Measurements from ENCODE around the gene DCTPP1.

The DCTPP1 gene

GRCh38 chr16:30434852-30435251, 5.0 kb upstream of the DCTPP1 start:
- TF ChIP-seq EZH2phosphoT487 (IDR thresholded peaks at IDR 0.05; ENCODE audit: borderline replicate concordance), result no peak
- TF ChIP-seq, protein P1, sequence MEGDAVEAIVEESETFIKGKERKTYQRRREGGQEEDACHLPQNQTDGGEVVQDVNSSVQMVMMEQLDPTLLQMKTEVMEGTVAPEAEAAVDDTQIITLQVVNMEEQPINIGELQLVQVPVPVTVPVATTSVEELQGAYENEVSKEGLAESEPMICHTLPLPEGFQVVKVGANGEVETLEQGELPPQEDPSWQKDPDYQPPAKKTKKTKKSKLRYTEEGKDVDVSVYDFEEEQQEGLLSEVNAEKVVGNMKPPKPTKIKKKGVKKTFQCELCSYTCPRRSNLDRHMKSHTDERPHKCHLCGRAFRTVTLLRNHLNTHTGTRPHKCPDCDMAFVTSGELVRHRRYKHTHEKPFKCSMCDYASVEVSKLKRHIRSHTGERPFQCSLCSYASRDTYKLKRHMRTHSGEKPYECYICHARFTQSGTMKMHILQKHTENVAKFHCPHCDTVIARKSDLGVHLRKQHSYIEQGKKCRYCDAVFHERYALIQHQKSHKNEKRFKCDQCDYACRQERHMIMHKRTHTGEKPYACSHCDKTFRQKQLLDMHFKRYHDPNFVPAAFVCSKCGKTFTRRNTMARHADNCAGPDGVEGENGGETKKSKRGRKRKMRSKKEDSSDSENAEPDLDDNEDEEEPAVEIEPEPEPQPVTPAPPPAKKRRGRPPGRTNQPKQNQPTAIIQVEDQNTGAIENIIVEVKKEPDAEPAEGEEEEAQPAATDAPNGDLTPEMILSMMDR (conservative IDR thresholded peaks at IDR 0.05; ENCODE audit: low read length), result no peak
- Histone ChIP-seq H3K27me3 (ENCODE audit: insufficient read depth, low read length, poor library complexity, severe bottlenecking) (no peaks in the 10 kb centered on the region), H3K9me3 (ENCODE audit: insufficient read depth, low read depth, low read length) (no peaks in the 10 kb centered on the region), H3K4me1 (ENCODE audit: insufficient read depth, low read length, poor library complexity, severe bottlenecking) (peaks cover 6% of the 10 kb centered on the region), H3K4me3 (ENCODE audit: low read length, poor library complexity, severe bottlenecking) (no peak overlapping the region), H3K9me2 (replicated peaks; ENCODE audit: low read depth, low read length) (no peaks in the 10 kb centered on the region), H3K79me2 (ENCODE audit: insufficient read depth, low read length) (peaks cover under 1% of the 10 kb centered on the region), H3F3A (ENCODE audit: low read depth) (no peaks in the 10 kb centered on the region), H2AFZ (ENCODE audit: low read length) (no peak overlapping the region), H3K9ac (ENCODE audit: low read depth, low read length, poor library complexity, severe bottlenecking) (no peak overlapping the region), H3K36me3 (ENCODE audit: insufficient read depth, low read length) (no peaks in the 10 kb centered on the region), H3K4me2 (ENCODE audit: low read depth, low read length, poor library complexity, severe bottlenecking) (no peak overlapping the region), H4K20me1 (ENCODE audit: insufficient read depth, low read length, poor library complexity, severe bottlenecking) (no peaks in the 10 kb centered on the region)

GRCh38 chr16:30430428-30430970, 669 bp upstream of the DCTPP1 start:
- no peaks in the 10 kb centered on the region for H3K36me3 ChIP-seq (ENCODE audit: insufficient read depth, low read length)
- H3K79me2 ChIP-seq (ENCODE audit: insufficient read depth, low read length), result peaks cover 33% of the 10 kb centered on the region
- H3K27me3 ChIP-seq (ENCODE audit: insufficient read depth, low read length, poor library complexity, severe bottlenecking), result no peaks in the 10 kb centered on the region
- peak overlapping the region; percentile 92 for H2AFZ ChIP-seq (ENCODE audit: low read length)
- TF ChIP-seq, protein P1 (conservative IDR thresholded peaks at IDR 0.05; ENCODE audit: low read length), result peak; percentile 34; the same call in 1 of the 2 replicates
- no peak for TF ChIP-seq EZH2phosphoT487 (IDR thresholded peaks at IDR 0.05; ENCODE audit: borderline replicate concordance)
- H4K20me1 ChIP-seq (ENCODE audit: insufficient read depth, low read length, poor library complexity, severe bottlenecking), result peaks cover 15% of the 10 kb centered on the region
- H3K9me3 ChIP-seq (ENCODE audit: insufficient read depth, low read depth, low read length), result no peaks in the 10 kb centered on the region
- H3K9ac ChIP-seq (ENCODE audit: low read depth, low read length, poor library complexity, severe bottlenecking), result peak overlapping the region; percentile 37
- H3F3A ChIP-seq (ENCODE audit: low read depth), result no peaks in the 10 kb centered on the region
- no peaks in the 10 kb centered on the region for H3K9me2 ChIP-seq (replicated peaks; ENCODE audit: low read depth, low read length)
- peak overlapping the region; percentile 43 for H3K4me3 ChIP-seq (ENCODE audit: low read length, poor library complexity, severe bottlenecking)
- H3K4me2 ChIP-seq (ENCODE audit: low read depth, low read length, poor library complexity, severe bottlenecking), result peak overlapping the region; percentile 51
- H3K4me1 ChIP-seq (ENCODE audit: insufficient read depth, low read length, poor library complexity, severe bottlenecking), result peaks cover 17% of the 10 kb centered on the region

- H3K9ac ChIP-seq (ENCODE audit: low read depth, low read length, poor library complexity, severe bottlenecking), result peak overlapping the region; percentile 87
- TF ChIP-seq, protein P1 (conservative IDR thresholded peaks at IDR 0.05; ENCODE audit: low read length), result no peak
- TF ChIP-seq EZH2phosphoT487 (IDR thresholded peaks at IDR 0.05; ENCODE audit: borderline replicate concordance), result no peak
- peak overlapping the region; percentile 86 for H2AFZ ChIP-seq (ENCODE audit: low read length)
These were observed 482 bp downstream of the DCTPP1 start for GRCh38 chr16:30429418-30429677.

More at GRCh38 chr16:30429418-30429677, 482 bp downstream of the DCTPP1 start:
- Histone ChIP-seq H3K27me3 (ENCODE audit: insufficient read depth, low read length, poor library complexity, severe bottlenecking) (no peaks in the 10 kb centered on the region), H3K4me3 (ENCODE audit: low read length, poor library complexity, severe bottlenecking) (peak overlapping the region; percentile 95), H4K20me1 (ENCODE audit: insufficient read depth, low read length, poor library complexity, severe bottlenecking) (peaks cover 16% of the 10 kb centered on the region), H3K36me3 (ENCODE audit: insufficient read depth, low read length) (peaks cover 5% of the 10 kb centered on the region; the same call in 1 of the 2 replicates), H3K9me3 (ENCODE audit: insufficient read depth, low read depth, low read length) (no peaks in the 10 kb centered on the region), H3F3A (ENCODE audit: low read depth) (no peaks in the 10 kb centered on the region), H3K9me2 (replicated peaks; ENCODE audit: low read depth, low read length) (no peaks in the 10 kb centered on the region), H3K4me1 (ENCODE audit: insufficient read depth, low read length, poor library complexity, severe bottlenecking) (peaks cover 17% of the 10 kb centered on the region), H3K4me2 (ENCODE audit: low read depth, low read length, poor library complexity, severe bottlenecking) (peak overlapping the region; percentile 88), H3K79me2 (ENCODE audit: insufficient read depth, low read length) (peaks cover 35% of the 10 kb centered on the region)
